H9 (cell line): Measurements from ENCODE around the gene PLAAT3. TPM values are rescaled to one million over a fixed set of nuclear protein-coding genes. Genes with fewer than 3 reads are reported as not detected.

Source experiments
- DNase-seq: peaks from one replicate; pipeline ENCODE4 v3.0.0-alpha.2; 2017
- H2AFZ ChIP-seq: one replicate; pipeline ENCODE4 v1.6.1; 2013; ENCODE audit warnings: mild to moderate bottlenecking, low read length, control low read depth, moderate library complexity
- H2AK5ac ChIP-seq: 2 replicates; pipeline ENCODE4 v1.6.1; 2013; ENCODE audit warnings: low read length, control low read depth, mixed read lengths; ENCODE audit not compliant: insufficient read length
- H2BK120ac ChIP-seq: one replicate; pipeline ENCODE4 v1.6.1; 2013; ENCODE audit warnings: low read depth, mild to moderate bottlenecking, low read length, control low read depth, inconsistent platforms; ENCODE audit not compliant: poor library complexity, severe bottlenecking
- H2BK12ac ChIP-seq: 2 replicates; pipeline ENCODE4 v1.6.1; 2013; ENCODE audit warnings: low read length, control low read depth, mixed read lengths, low read depth; ENCODE audit not compliant: insufficient read length
- H2BK15ac ChIP-seq: 2 replicates; pipeline ENCODE4 v1.6.1; 2013; ENCODE audit warnings: low read depth, low read length, control low read depth
- H2BK20ac ChIP-seq: one replicate; pipeline ENCODE4 v1.6.1; 2013; ENCODE audit warnings: low read depth, mild to moderate bottlenecking, low read length, control low read depth, inconsistent platforms; ENCODE audit not compliant: poor library complexity, severe bottlenecking
- H2BK5ac ChIP-seq: 2 replicates; pipeline ENCODE4 v1.6.1; 2013; ENCODE audit warnings: low read length, control low read depth, mixed read lengths; ENCODE audit not compliant: insufficient read length
- H3K14ac ChIP-seq: 2 replicates; pipeline ENCODE4 v1.6.1; 2013; ENCODE audit warnings: low read length, control low read depth; ENCODE audit not compliant: insufficient read depth
- H3K18ac ChIP-seq: 2 replicates; pipeline ENCODE4 v1.6.1; 2013; ENCODE audit warnings: low read depth, mild to moderate bottlenecking, mixed read lengths, low read length, control low read depth; ENCODE audit not compliant: insufficient read length
- H3K23ac ChIP-seq: 2 replicates; pipeline ENCODE4 v1.6.1; 2013; ENCODE audit warnings: low read length, control low read depth, mixed read lengths, low read depth; ENCODE audit not compliant: insufficient read length
- H3K23me2 ChIP-seq: 2 replicates; pipeline ENCODE4 v1.6.1; 2013; ENCODE audit warnings: low read depth, mild to moderate bottlenecking, mixed read lengths, low read length, control low read depth; ENCODE audit not compliant: insufficient read length, poor library complexity, severe bottlenecking
- H3K27ac ChIP-seq: 2 replicates; pipeline ENCODE4 v1.5.1; 2013; ENCODE audit warnings: low read length, control low read depth, mixed read lengths, low read depth; ENCODE audit not compliant: insufficient read length
- H3K27me3 ChIP-seq: 2 replicates; pipeline ENCODE4 v1.6.1; 2013; ENCODE audit warnings: low read length, control low read depth, inconsistent platforms; ENCODE audit not compliant: insufficient read depth
- H3K4ac ChIP-seq: 2 replicates; pipeline ENCODE4 v1.6.1; 2013; ENCODE audit warnings: low read depth, mild to moderate bottlenecking, control low read depth, inconsistent platforms, low read length, moderate library complexity
- H3K4me1 ChIP-seq: 2 replicates; pipeline ENCODE4 v1.6.1; 2013; ENCODE audit warnings: low read length, control low read depth, inconsistent platforms; ENCODE audit not compliant: insufficient read depth
- H3K4me2 ChIP-seq: 2 replicates; pipeline ENCODE4 v1.6.1; 2013; ENCODE audit warnings: low read length, control low read depth, mixed read lengths; ENCODE audit not compliant: insufficient read length, insufficient read depth
- H3K56ac ChIP-seq: 2 replicates; pipeline ENCODE4 v1.6.1; 2013; ENCODE audit warnings: low read depth, mild to moderate bottlenecking, mixed read lengths, low read length, control low read depth; ENCODE audit not compliant: insufficient read length
- H3K79me1 ChIP-seq: 2 replicates; pipeline ENCODE4 v1.6.1; 2013; ENCODE audit warnings: low read depth, mild to moderate bottlenecking, moderate library complexity, low read length, control low read depth, inconsistent platforms; ENCODE audit not compliant: insufficient read depth, poor library complexity, severe bottlenecking
- H3K79me2 ChIP-seq: 2 replicates; pipeline ENCODE4 v1.6.1; 2013; ENCODE audit warnings: low read length, control low read depth, inconsistent platforms; ENCODE audit not compliant: insufficient read depth
- H3K9ac ChIP-seq: 2 replicates; pipeline ENCODE4 v1.6.1; 2013; ENCODE audit warnings: low read length, control low read depth, mixed read lengths; ENCODE audit not compliant: insufficient read length; ENCODE audit errors: extremely low read depth
- H3K9me3 ChIP-seq: one replicate; pipeline ENCODE4 v1.6.1; 2013; ENCODE audit warnings: low read depth, low read length, inconsistent platforms; ENCODE audit not compliant: control insufficient read depth
- H3T11ph ChIP-seq: one replicate; pipeline ENCODE4 v1.6.1; 2013; ENCODE audit warnings: mild to moderate bottlenecking, low read length, control low read depth, inconsistent platforms
- H4K20me1 ChIP-seq: one replicate; pipeline ENCODE4 v1.6.1; 2013; ENCODE audit not compliant: control insufficient read depth, insufficient read length, insufficient read depth
- H4K5ac ChIP-seq: 2 replicates; pipeline ENCODE4 v1.6.1; 2013; ENCODE audit warnings: low read depth, mild to moderate bottlenecking, mixed read lengths, low read length, control low read depth; ENCODE audit not compliant: insufficient read length
- H4K8ac ChIP-seq: replicated peaks from 2 replicates; pipeline ENCODE4 v1.6.1; 2013; ENCODE audit warnings: low read length, control low read depth, mixed read lengths, low read depth; ENCODE audit not compliant: insufficient read length
- H4K91ac ChIP-seq: 2 replicates; pipeline ENCODE4 v1.6.1; 2013; ENCODE audit warnings: low read depth, mild to moderate bottlenecking, moderate library complexity, mixed read lengths, low read length, control low read depth; ENCODE audit not compliant: insufficient read length
- H3K27ac Mint-ChIP-seq, 3 experiments: 2 replicates in 2 of 3; 3 replicates in 1 of 3; pipeline ENCODE4 v1.8.0; 2020 to 2021; ENCODE audit warnings: mixed read lengths in 3 of 3, mild to moderate bottlenecking in 1 of 3, moderate library complexity in 1 of 3
- H3K27me3 Mint-ChIP-seq: 2 replicates; pipeline ENCODE4 v1.8.0; 2021; ENCODE audit warnings: low read depth, mild to moderate bottlenecking, moderate library complexity, mixed read lengths
- H3K36me3 Mint-ChIP-seq, 3 experiments: 2 replicates in 2 of 3; 3 replicates in 1 of 3; pipeline ENCODE4 v1.8.0; 2020 to 2021; ENCODE audit warnings: low read depth in 3 of 3, mixed read lengths in 3 of 3; ENCODE audit not compliant: insufficient read depth in 1 of 3
- H3K4me1 Mint-ChIP-seq, 2 experiments: 2 replicates each; pipeline ENCODE4 v1.8.0; 2020; ENCODE audit warnings: mixed read lengths in 2 of 2
- H3K4me3 Mint-ChIP-seq, 2 experiments: 2 replicates in 1 of 2; 3 replicates in 1 of 2; pipeline ENCODE4 v1.8.0; 2020 to 2021; ENCODE audit warnings: mild to moderate bottlenecking in 2 of 2, mixed read lengths in 2 of 2, moderate library complexity in 1 of 2
- H3K9me3 Mint-ChIP-seq, 2 experiments: 2 replicates in 1 of 2; 3 replicates in 1 of 2; pipeline ENCODE4 v1.8.0; 2020; ENCODE audit warnings: mild to moderate bottlenecking in 2 of 2, mixed read lengths in 2 of 2, moderate library complexity in 1 of 2
- WGBS: extraction: QIAGEN DNeasy Blood & Tissue Kit; methylation state at CpG from one replicate; pipeline ENCODE4 v1.1.7; 2013; ENCODE audit warnings: missing lambda C conversion rate, low lambda C conversion rate, mixed read lengths; ENCODE audit not compliant: insufficient read length; ENCODE audit errors: extremely low coverage; 5-methylcytosine and 5-hydroxymethylcytosine counted together
- total RNA-seq: library from RNA; stranded (reverse); gene quantifications from 2 replicates; pipeline ENCODE4 v1.2.1, GENCODE V29; 2021
- TF ChIP-seq, protein P1 (sequence below): fragments of 200-600 bp; sonication (generic); conservative IDR thresholded peaks from 3 replicates; pipeline ENCODE4 v1.8.0; 2021; ENCODE audit warnings: antibody characterized with exemption, mild to moderate bottlenecking

Gene PLAAT3
- total RNA-seq, 1 experiment from 2014 or later = 188 TPM

DNA sequence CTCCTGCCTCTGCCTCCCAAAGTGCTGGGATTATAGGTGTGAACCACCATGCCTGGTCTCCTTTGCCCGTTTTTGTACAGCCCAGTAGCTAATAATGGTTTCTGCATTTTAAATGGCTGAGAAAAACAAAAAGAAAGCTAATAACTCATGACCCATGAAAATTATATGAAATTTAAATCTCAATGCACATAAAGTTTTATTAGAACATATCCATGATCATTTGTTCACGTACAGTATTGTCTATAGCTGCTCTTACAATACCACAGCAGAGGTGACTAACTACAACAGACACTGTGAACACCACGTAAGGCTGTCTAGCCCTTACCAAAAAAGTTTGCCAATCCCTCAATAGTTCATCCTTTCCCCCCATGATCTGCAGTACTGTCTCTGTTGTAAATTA, 44.7 kb downstream of the PLAAT3 start:
- H3K79me1 ChIP-seq = no peaks in the 10 kb centered on the region
- H3K23ac ChIP-seq = no peak overlapping the region
- no peak overlapping the region for H3K4ac ChIP-seq
- no peak overlapping the region for H3K4me3 Mint-ChIP-seq
- H3K4me1 ChIP-seq = peaks cover 3% of the 10 kb centered on the region; the same call in 1 of the 2 replicates
- H3K18ac ChIP-seq = no peak overlapping the region
- no peaks in the 10 kb centered on the region; the same call in 1 of the 2 replicates for H3K27me3 Mint-ChIP-seq
- WGBS = no CpG with 5 or more reads among the region's 3 CpGs
- no peaks in the 10 kb centered on the region for H3K27me3 ChIP-seq
- no peak overlapping the region for H4K5ac ChIP-seq
- H3K4me1 Mint-ChIP-seq = peaks cover 17 to 39% of the 10 kb centered on the region in 2 experiments
- no peak overlapping the region for H2BK12ac ChIP-seq
- H3K9me3 Mint-ChIP-seq = peaks cover 0 to 1% of the 10 kb centered on the region in 2 experiments; a peak in 1 of 5 replicates
- H3K23me2 ChIP-seq = no peaks in the 10 kb centered on the region
- H3K27ac Mint-ChIP-seq = no peak overlapping the region
- H4K91ac ChIP-seq = no peak overlapping the region
- H3K4me2 ChIP-seq = no peak overlapping the region
- H3K9me3 ChIP-seq = no peaks in the 10 kb centered on the region
- no peak overlapping the region for H3K14ac ChIP-seq
- H2BK15ac ChIP-seq = no peak overlapping the region
- TF ChIP-seq, protein P1, sequence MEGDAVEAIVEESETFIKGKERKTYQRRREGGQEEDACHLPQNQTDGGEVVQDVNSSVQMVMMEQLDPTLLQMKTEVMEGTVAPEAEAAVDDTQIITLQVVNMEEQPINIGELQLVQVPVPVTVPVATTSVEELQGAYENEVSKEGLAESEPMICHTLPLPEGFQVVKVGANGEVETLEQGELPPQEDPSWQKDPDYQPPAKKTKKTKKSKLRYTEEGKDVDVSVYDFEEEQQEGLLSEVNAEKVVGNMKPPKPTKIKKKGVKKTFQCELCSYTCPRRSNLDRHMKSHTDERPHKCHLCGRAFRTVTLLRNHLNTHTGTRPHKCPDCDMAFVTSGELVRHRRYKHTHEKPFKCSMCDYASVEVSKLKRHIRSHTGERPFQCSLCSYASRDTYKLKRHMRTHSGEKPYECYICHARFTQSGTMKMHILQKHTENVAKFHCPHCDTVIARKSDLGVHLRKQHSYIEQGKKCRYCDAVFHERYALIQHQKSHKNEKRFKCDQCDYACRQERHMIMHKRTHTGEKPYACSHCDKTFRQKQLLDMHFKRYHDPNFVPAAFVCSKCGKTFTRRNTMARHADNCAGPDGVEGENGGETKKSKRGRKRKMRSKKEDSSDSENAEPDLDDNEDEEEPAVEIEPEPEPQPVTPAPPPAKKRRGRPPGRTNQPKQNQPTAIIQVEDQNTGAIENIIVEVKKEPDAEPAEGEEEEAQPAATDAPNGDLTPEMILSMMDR = no peak
- H3T11ph ChIP-seq = no peak overlapping the region
- no peak overlapping the region for H3K27ac ChIP-seq
- H3K36me3 Mint-ChIP-seq = peaks cover 4 to 20% (median 17%) of the 10 kb centered on the region in 3 experiments; a peak in 6 of 7 replicates
- no peak overlapping the region for H2AFZ ChIP-seq
- no peak overlapping the region for H3K9ac ChIP-seq
- H4K8ac ChIP-seq = no peak overlapping the region
- H4K20me1 ChIP-seq = no peaks in the 10 kb centered on the region
- H2BK120ac ChIP-seq = no peak overlapping the region
- no peak overlapping the region for H2BK20ac ChIP-seq
- H2BK5ac ChIP-seq = no peak overlapping the region
- H3K79me2 ChIP-seq = no peaks in the 10 kb centered on the region
- peak; percentile 3 for DNase-seq
- H2AK5ac ChIP-seq = no peak overlapping the region
- H3K56ac ChIP-seq = no peak overlapping the region
